Measurements from ENCODE around the gene ZNF423.

The ZNF423 gene

DNA sequence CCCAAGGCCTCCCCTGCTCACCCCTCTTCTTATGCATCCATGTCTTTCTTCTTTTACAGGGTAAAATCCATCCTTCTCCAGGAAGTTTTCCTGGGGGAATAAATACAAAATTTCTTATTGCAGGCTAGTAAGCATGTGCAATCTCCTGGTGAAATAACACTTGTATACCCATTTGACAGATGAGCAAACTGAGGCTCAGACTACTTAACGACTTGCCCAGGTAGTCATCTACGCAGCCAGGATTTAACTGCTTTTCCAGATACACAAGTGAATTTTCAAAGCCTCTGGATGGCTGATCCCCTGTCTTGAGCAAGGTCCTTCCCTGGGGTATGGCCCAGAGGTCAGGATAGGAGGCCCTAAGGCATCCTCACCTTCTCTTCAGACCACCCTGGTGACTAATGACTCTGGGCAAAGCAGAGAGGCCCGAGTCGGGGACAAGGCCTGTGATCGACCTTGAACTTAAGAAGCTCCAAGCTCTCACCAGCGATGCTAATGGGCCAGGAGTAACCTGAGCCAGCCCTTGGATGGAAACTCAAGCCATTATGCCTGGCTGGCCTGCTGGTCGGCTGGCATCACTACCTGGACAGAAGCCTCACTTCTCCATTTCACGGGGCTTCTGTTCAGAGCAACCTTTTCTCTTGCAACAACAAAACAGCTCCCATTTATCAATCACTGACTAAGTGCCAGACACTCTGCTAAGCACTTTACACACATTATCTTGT, 33.1 kb downstream of the ZNF423 start:
- no peak for DNase-seq

DNA sequence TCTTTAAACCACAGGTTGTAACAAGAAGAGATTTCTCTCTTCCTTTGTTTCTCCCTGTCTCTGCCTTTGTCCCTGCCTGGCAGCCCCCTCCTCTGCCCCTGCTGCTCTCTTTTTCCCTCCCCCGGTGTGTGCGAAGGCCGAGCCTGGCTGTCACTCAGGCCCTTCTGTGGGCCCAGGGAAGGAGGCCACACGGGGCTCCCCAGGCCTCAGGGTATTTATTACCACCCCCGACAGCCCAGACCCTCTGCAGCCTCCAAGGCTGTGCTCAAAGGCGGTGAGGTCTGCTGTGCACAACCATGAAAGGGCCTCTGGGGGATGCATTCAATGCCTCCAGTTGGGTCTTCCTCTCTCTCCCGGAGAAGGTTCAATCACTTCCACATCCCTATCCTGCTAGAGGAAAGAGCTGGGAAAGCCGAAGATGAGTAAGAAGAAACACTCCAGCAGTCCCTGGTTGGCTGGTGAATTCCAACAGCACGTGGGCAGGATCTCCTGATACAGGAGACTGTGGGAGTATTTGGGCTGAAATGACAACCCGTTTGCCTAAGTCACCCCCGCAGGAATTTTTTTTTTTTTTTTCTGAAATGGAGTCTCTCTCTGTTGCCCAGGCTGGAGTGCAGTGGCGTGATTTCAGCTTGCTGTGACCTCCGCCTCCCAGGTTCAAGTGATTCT, 34.2 kb downstream of the ZNF423 start:
- no peak for DNase-seq

DNA sequence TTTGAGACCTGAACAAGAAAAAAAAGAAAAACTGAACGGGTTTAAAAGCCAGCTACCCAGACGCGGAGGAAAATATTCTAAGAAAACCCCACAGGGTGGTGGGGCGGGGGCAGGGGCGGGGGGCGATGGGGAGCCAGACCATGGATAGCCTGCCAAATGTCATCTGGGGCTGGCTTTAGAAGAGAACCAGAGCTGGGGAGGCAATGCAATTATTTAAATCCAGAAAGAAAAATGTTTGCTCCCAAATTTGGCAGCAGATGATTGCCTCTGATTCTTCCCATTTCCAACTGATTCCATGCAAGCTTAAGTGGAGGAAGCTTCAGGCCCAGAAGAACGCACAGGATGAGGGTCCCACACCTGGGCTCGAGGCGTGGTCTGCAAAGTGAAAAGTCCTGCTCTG, 34.8 kb downstream of the ZNF423 start:
- DNase-seq, result no peak

DNA sequence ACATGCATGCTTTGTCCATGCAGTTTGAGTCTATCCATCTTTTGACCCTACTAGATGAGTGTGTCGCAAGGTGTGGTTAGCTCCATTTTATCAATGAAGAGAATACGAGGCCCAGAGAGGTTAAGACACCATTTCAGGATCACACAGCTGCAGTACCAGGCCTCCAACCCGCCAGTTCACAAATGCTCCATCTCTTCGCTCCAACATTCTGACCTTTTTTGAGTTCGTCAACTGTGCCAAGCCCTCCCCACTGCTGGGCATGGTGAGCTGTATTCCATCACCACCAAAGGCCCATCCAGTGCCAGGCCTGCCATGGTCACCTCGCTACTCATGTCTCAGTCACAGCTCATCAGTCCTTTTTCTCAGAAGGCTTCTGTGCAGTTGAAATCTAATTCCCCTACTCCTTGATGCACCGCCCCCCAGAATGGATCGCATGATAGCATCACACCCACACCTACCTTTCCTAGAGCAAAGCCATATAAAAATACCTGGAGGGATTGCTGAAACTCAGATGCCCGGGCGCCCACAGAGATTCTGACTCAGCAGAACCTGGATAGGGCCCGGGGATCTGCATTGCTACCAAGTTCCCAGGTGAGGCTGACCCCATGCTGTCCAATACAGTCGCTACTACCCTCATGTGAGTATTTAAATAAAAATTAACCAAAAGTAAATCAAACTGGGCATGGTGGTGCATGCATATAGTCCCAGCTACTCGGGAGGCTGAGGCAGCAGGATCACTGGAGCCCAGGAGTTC, 38.0 kb downstream of the ZNF423 start:
- DNase-seq, result no peak

GRCh38 chr16:49816875-49817274, 39.0 kb downstream of the ZNF423 start:
- no peak for DNase-seq

GRCh38 chr16:49811644-49812334, 44.1 kb downstream of the ZNF423 start:
- DNase-seq, result no peak

DNA sequence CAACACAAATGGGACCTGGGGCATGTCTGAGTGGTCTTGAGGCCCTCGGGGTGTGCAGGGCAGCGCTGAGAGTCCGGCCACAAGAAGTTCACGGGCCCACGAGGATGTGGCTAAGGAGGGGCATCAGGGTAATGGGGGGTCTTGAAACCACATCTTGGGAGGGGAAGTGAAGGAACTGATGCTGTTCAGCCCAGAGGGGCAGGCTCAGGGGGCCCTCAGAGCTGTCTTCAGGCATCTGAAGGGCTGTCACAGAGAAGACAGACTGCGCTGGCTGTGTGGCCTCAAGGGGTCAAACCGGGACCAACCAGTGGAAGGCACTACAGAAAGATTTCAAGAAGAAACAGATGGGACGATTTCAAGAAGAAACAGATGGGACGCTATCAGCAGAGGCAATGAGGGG, 45.1 kb downstream of the ZNF423 start:
- DNase-seq, result no peak

DNA sequence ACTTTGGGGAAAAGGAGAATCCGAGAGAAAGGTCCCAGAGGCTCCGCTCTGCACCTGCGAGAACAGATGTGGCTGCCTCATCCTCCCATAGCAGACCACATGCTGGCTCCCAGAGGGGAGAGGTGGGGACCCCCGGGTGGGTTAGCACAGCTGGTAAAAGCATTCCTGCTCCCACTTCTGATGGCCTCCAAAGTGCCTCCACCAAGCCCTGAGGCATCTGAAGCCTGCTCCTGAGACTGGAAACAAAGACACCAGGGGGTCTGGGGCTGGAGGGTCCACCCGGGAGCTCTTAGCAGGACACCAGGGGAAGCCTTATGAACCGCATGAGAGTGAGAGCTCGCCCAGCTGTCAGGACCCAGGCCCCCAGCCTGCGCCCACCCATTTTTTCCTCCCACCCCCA, 46.4 kb downstream of the ZNF423 start:
- DNase-seq, result no peak

DNA sequence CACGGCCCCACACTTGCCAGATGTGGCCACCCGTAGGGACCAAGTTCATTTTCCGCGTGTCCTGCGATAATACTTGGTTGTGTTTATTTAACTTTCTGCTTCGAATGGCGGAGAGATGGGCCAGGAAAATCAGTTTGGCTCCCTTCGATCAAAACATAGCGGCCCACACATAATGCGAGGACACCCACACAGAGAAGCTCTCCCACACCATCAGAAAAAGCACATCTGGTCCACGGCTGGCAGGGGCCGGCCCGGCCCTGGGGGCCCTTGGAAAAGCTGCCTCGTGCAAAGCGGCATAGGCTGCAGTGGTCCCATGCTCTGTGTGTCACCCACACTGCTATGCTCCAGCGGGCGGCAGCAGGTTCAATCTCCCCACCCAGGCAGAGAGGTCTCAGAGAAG, 46.9 kb downstream of the ZNF423 start:
- DNase-seq, result no peak

DNA sequence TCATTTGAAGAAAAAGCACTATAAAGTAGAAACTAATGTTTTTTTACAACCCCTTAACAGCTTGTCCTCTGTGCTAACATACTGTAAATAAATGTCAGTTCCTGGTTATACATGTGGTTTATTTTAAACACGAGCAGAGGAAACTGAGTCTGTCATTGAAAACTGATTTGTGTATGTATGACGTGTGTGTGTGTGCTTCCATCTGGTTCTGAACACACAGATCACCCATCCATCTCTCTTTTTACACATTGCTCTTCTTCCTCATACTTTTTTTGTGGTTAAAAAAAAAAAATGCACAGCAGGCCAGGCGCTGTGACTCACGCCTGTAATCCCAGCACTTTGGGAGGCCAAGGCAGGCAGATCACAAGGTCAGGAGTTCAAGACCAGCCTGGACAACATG, 49.5 kb downstream of the ZNF423 start:
- no peak for DNase-seq

GRCh38 chr16:49801290-49801689, 54.6 kb downstream of the ZNF423 start:
- DNase-seq, result no peak

- peak; percentile 2 for DNase-seq
These were observed 55.0 kb downstream of the ZNF423 start for GRCh38 chr16:49800876-49801275.

DNA sequence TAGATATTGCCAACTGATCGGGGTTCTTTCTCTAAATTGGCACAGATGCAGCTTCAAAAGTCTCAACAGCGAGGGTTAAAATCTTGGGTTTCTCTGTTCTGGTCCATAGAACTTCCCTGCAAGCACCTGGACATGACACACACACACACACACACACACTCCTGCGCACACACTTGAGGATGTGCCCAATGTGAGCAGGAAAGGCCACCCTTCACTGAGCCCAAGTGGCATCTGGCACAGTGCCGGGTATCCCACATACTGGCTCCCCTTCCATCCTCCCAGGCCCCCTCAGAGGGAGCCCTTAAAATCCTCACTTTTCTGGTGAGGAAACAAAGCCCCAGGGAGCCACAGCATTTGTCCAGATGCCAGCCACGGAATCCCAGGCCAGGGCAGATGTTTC, 55.5 kb downstream of the ZNF423 start:
- DNase-seq, result no peak

DNA sequence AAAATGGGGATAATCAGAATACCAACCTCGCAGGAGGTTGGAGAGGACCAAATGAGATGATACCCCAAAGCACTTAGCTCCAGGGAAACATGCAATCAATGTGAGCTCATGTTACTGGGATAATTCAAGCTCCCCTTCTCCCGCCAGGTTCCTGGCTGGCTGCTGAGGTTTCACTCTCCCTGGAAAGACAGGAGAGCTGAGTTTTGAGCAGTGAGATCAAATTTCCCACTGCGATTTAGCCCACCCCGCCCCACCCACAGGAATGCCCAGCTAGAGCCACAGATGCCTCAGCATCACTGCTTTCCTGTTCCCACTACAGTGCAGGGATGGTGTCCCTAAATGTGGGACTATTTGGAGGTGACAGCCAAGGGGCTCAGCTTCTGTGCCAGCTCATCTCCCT, 56.7 kb downstream of the ZNF423 start:
- no peak for DNase-seq

DNA sequence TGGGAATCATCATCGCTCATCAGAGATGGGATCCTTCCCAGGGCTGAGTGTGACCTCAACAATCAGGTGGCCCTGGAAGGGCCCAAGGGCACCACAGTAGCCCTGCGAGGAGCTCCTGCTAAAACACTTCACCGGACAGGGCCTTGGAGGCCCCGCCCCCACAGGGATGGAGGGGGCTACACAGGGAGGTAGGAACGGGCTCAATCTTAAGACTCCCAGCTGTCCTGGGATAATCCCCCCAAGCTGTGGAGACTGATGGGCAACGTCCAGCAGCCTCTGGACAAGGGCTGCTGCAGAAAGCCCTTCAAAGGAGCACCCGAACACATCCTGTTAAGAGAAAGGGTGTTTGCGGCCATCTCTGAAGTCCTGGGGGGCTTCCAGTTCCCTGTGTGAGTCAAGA, 60.4 kb downstream of the ZNF423 start:
- DNase-seq, result no peak

GRCh38 chr16:49793244-49793643, 62.7 kb downstream of the ZNF423 start:
- DNase-seq, result no peak

DNA sequence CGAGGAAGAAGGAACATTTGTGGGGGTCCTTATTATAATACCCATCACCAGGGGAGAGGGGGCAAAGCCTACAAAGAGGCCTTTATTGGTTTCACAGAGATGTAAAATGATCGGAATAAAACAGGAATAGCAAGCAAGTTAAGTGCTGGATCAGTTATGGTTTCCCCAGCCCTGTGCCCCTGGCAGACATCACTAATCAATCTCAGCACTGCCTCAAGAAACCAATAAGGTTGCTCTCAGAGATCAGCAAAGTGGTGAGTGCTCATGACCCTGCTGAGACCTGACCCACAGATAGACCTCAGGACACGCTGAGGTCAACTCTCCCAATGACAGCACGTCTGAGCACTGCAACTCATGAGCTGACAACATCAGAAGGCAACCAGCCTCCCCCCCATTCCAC, 66.3 kb downstream of the ZNF423 start:
- no peak for DNase-seq

- DNase-seq, result no peak
These were observed 66.9 kb downstream of the ZNF423 start for GRCh38 chr16:49788986-49789385.

DNA sequence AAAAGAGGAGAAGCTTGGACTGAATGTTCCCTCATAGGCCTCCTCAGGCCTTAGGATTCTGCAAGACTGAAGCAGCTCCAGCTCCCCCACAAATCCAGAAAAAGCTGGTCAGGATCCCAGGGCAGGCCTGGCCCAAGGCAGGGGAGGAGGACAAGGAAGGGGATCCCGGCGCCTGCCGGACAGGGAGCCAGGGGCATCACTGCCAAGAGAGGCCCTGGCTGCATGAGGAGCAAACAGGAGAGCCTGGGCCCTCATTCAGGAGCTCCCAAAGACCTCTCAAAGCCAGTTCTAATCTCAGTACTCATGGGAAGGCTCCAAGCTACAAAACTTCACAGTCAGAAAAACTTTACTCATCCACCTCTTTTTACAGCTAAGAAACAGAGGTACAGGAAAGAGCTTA, 67.3 kb downstream of the ZNF423 start:
- no peak for DNase-seq

GRCh38 chr16:49786926-49787557, 68.9 kb downstream of the ZNF423 start:
- DNase-seq, result no peak

DNA sequence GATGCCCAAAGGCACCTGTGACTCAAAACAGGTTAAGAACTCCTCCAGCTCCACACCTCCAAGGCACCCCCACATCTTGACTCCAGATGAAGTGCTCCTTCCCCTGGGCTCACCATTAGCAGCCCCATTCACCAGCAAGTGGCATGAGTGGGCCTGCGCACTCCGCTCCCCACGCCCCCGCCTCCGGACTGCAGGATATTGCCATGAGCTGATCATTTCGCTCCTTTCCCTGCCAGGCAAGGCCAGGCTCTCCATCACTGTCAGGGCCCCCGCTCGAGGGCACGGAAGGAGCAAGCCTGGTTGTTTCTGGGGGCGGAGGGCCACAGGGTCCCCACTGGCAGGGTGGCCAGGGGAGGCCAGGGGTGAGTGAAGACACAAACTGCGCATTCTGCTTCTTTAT, 69.9 kb downstream of the ZNF423 start:
- no peak for DNase-seq

DNA sequence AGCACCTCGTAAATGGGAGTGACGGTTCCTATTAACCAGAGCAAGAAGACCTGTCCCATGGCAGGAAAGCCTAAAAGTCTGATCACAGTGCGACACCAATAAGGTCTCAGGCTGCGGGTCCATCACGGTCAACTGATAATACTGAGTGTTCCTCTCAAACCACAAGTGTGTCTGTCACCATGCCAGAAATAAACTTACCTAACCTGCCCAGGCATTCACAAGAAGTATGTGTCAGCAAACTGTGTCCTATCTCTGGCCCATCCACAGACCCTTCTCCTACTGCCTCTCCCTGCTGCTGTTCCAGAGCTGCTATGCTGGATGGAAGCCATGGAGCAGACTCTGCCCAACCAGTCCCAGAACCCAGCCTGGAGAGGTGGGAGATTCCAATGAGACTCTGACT, 73.5 kb downstream of the ZNF423 start:
- no peak for DNase-seq

DNA sequence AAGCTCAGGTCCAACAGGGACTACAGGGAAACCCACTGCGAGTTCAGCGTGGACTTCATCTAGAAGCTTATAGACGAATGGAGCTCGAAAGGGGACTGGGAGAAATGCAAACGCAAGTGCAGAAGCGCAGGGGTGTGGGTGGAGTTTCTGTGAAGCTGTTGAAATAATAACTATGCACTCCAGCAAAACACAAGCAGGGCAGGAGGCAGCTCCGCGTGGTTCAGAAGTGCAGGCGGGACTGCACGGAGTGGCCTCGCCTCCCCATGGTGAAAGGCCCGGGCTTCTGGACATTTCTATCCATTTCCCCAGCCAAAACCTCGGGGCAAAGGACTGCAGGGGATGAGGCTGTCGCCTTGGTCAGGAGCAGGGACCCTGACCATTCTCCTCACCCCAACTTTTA, 74.5 kb downstream of the ZNF423 start:
- no peak for DNase-seq

All from inflammatory macrophage (primary cell).